Transverse colon (tissue), 3 donors: ENCODE results near the gene TESK2.

ENCODE experiments used
- EP300 ChIP-seq: sonication (generic); formaldehyde crosslinking; IDR thresholded peaks from one replicate; pipeline ENCODE4 v1.6.1; 2017; ENCODE audit warnings: antibody characterized with exemption, low read depth
- TF ChIP-seq, protein P1 (sequence below), 5 experiments: fragments of 200-600 bp in 3 of 5; fragments of 450-650 bp in 2 of 5; sonication (generic) in 3 of 5; IDR thresholded peaks; 1 replicate in 2 of 5; 2 replicates in 3 of 5; pipeline ENCODE4 v1.5.1; 2016 to 2017; ENCODE audit warnings: antibody characterized with exemption in 5 of 5, inconsistent platforms in 3 of 5, mild to moderate bottlenecking in 2 of 5, moderate library complexity in 1 of 5

DNA sequence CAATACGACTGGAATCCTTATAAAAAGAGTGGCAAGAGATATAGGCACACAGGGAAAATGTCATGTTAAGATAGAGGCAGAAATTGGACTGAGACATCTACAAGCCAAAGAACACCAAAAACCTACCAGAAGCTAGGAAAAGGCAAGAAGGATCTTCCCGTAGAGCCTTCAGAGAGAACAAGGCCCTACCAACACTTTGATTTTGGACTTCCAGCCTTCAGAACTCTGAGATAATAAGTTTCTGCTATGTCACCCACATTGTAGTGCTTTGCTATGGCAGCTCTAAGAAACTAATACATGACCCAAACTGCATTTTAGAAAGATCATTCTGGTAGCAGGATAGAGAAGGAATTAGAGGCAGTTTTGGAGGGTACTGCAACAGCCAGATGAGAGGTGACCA is 126.7 kb downstream of the TESK2 start:
- TF ChIP-seq, protein P1, sequence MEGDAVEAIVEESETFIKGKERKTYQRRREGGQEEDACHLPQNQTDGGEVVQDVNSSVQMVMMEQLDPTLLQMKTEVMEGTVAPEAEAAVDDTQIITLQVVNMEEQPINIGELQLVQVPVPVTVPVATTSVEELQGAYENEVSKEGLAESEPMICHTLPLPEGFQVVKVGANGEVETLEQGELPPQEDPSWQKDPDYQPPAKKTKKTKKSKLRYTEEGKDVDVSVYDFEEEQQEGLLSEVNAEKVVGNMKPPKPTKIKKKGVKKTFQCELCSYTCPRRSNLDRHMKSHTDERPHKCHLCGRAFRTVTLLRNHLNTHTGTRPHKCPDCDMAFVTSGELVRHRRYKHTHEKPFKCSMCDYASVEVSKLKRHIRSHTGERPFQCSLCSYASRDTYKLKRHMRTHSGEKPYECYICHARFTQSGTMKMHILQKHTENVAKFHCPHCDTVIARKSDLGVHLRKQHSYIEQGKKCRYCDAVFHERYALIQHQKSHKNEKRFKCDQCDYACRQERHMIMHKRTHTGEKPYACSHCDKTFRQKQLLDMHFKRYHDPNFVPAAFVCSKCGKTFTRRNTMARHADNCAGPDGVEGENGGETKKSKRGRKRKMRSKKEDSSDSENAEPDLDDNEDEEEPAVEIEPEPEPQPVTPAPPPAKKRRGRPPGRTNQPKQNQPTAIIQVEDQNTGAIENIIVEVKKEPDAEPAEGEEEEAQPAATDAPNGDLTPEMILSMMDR (IDR thresholded peaks at IDR 0.05), result no peak
- TF ChIP-seq EP300, result no peak
